ENCODE measurements around the gene SVEP1.

The SVEP1 gene

DNA sequence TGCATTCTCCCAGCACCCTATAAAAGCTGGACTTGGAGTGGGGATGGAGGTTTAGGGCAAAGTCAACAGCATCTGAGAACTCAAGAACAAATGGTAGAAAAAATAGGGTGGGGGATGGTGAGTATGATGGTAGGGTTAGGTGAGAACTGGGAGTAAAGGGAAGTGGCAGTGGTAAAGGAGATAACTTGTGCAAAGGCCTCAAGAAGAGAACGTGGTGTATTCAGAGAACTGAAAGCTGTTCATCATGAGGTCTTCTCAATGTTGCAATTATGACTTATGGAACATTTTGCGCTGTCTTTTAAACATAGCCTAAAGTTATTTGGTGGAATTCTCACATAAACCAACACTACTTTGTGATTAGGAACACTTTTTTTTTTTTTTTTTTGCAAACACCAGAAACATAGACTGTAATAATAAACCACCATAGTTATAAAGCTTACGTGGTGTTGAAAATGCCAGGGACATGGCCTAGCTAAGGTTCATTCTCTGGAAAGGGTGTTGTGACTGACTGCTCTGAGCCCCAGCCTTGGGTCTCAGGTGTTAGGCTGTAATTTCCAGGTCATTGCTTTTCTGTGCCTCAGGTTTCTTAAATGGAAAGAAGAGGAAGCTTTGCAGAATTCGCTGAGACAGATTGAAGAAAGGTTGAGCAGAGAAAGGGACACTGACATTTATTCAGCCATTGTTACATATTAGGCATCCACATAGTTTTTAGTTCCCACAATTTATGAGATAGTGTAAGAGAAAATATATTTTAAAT lies 222.7 kb downstream of the SVEP1 start:
- DNase-seq, result no peak

DNA sequence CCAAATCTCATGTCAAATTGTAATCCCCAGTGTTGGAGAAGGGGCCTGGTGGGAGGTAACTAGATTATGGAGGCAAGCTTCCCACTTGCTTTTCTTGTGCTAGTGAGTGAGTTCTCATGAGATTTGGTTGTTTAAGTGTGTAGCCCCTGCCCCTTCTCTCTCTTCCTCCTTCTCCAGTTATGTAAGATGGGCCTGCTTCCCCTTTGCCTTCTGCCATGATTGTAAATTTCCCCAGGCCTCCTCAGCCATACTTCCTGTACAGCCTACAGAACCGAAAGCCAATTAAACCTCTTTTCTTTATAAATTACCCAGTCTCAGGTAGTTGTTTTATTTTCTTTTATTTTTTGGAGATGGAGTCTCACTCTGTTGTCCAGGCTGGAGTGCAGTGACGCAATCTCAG lies 223.6 kb downstream of the SVEP1 start:
- DNase-seq, result no peak

DNA sequence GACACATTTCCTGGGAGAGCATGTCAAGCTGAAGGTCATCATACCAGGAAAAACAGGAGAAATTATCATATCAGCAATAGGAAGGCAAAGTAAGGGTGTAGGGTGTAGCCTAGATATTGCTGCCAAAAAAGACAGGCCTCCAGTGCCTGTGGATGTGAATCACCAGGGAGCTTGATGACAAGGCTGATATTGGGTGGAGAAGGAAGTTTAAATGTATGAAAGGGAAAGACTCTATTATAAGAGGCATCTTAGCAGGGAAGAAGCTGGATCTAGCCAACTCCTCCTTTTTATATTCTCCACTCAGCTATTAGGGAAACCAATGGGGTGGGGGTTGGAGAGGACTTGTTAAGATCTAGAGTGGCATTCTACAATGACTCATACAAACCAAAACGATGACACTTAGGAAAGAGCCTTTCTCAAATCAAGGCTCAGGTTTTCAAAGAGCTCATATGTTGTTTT lies 228.5 kb downstream of the SVEP1 start:
- DNase-seq, result no peak

DNA sequence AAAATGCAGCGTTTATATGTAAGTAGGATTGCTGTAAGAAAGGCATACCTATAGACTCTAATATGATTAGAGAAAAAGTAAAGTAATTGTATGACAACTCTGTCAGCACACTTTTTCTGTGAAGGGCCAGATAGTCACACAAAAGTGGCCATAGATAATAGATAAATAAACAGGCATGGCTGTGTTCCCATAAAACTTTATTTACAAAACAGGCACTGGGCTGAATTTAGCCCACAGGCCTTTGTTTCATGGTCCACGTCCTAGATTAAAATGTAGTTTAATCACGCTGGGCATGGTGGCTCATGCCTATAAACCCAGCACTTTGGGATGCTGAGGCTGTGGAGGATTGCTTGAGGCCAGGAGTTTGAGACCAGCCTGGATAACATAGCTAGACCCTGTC lies 233.2 kb downstream of the SVEP1 start:
- DNase-seq, result no peak

DNA sequence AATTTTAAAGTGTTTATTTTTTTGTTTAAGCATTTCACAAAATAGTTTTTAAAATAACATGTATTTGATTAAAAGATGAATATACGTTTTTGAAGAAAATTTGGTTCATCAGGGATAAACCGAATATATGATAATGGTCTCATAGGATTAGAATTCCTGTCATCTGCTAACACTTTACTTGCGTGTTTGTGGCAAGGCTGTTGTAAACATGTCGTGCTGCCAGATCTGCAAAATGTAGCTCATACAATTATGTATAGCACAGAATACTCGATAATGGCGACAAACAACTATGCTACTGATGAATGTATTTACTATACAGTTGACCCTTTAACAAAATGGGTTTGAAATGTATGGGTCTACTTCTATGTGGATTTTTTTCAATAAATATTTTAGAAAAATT lies 234.7 kb downstream of the SVEP1 start:
- no peak for DNase-seq

DNA sequence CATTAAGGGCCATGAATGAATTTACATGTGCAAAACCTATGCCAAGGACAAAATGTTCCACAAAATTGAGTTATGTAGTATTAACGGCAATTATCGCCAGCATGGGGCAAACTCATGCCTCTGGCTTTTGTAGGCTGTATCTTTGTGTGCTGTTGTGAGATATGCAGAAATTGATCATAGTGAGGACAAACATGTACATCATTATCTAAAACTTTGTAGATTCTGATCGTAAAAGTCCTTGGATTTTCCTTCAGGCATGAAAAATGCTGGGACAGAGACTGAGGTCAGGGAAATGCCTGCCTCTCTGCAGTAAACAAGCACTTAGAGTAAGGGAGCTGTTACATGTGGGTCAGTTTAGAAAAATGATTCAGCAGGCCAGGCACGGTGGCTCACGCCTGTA lies 236.0 kb downstream of the SVEP1 start:
- no peak for DNase-seq

DNA sequence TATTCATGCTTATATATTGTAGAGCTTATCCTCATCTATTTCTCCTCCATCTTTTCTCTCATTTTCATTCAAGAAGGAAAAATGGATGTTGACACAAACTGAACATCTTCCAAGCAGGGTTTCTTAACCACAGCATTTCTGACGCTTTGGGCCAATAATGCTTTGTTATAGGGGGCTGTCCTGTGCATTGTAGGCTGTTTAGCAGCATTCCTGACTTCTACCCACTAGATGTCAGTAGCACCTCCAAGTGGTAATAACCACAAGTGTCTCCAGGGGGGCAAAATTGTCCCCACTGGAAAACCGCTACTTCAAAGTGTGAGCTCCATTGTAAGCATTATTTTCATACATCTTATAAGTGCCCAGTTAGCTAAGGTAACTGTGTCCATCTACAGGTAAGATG lies 239.2 kb downstream of the SVEP1 start:
- DNase-seq, result no peak

DNA sequence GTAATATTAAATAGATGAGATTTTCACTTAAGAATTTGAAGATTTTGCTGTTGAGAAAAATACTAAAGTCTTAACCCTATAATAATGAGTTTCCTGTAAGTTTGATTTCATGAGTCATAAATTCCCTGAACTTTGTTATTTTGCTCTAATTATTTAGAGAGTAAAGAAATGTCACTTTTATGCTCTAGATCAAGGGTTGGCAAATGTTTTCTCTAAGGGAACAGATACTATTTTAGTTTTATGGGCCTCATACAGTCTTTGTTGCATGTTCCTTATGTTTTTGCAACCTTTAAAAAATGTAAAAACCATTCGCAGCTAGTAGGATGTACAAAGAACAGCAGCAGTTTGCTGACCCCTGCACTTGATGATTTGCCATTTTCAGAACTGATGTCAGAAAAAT lies 241.4 kb downstream of the SVEP1 start:
- no peak for DNase-seq

DNA sequence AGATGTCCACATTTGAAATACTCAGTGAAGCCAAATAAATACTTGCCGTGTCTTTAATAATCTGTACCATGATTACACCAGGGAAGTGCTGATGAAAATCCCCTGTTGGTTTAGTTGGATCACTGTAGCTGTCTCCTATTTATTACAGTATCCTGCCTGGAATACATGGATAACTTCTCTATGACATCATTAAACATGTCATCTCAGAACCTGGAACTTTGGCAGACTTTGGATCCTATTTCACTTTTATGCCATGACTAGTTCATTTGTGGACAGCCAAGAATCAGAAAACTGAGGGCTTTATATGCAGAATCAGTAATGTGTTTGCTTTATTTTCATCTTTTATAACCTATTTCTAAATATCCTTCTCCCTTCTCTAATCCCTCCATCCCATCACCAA lies 241.8 kb downstream of the SVEP1 start, which contains the start of gene TXNDC8:
Gene TXNDC8, minus strand, starts transcription at position 137 of the 400 bp plus-strand sequence.
- DNase-seq, result no peak

DNA sequence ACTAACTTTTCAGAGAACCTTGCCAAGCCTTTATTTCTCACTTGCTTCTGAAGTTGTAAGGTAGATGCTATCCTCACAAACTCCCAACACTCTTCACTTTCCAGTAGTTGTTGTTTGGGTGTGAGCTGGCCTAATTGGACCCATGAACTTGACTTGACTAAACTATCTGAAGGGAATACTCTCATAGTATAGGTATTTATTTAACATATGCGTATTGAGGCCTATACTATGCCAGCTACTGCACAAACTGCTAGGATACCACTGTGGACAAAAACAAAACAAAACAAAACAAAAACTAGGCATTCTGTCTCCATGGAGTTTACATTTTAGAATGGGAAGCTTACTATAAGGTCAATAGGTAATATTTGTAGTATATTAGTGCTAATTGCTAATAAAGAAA lies 243.2 kb downstream of the SVEP1 start:
- no peak for DNase-seq

DNA sequence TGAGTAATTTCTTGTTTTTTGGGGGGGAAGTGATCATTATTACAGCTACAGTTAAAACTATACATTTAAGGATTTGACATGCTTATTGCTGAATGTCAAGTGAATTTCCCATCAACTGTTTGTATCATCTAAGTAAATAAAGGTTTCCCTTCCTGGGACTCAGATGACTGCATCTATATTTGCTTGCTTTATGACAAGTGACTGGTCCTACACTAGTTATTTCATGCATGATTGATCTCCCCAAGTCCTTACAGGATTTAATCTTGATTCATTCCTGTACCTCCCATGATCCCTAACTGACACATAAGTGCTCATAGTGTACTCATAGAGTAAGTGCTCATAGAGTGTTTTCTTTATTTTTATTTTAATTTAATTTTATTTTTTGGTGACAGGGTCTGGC lies 244.7 kb downstream of the SVEP1 start:
- DNase-seq, result no peak

DNA sequence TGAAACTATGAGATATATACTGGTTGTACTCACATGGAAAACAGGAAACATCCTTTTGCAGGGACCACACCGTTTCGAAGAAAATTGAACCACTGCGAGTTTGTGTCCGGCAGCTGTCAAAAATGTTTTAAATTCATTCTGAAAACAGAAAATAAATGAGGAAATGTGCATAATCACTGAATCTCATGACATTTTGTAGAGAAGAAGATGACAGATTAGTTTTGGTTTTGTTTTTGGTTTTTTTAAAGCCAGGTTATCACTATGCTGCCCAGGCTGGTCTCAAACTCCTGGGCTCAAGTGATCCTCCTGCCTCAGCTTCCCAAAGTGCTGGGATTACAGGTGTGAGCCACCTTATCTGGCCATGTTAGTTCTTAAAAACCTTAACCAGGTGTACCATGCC lies 245.4 kb downstream of the SVEP1 start:
- no peak for DNase-seq

DNA sequence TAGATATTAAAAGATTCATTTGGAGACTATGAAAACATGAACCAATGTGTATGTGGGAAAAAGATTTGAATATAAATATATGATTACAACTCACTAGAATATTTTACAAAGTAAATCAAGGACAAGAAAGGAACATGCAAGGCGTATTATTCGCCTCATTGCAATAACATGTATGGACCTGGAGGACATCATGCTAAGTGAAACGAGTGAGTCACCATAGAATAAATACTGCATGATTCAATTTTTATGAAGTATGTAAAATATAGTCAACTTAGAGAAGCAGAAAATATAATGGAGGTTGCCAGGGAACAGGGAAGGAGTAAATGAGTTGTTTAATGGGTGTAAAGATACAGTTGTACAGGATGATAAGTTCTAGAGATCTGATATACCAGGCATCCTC lies 246.8 kb downstream of the SVEP1 start:
- no peak for DNase-seq

DNA sequence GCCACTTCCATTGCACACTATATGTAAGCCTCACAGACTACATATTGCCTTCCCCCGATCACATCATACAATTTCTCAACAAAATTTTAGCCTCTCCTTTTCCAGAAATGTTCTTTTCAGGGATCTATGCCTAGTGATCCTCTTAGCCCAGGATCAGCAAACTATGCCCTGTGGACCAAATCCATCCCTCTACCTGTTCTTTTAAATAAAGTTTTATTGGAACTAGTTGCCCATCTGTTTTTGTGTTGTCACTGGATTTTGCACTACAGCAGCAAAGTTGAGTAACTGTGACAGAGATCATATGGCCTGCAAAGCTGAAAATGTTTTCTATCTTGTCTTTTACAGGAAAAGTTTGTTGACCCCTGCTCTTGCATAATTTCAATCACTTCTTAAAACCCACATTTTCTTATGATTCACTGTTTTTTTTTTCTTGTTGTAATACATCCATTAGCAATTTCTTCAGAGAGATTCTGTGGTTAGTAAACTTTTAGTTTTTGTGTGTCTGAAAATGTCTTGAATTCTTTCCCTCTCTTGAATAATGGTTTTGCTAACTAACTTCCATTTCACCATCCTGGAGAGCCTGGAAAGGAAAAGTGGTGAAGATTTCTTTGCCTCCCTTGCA lies 248.9 kb downstream of the SVEP1 start:
- no peak for DNase-seq

DNA sequence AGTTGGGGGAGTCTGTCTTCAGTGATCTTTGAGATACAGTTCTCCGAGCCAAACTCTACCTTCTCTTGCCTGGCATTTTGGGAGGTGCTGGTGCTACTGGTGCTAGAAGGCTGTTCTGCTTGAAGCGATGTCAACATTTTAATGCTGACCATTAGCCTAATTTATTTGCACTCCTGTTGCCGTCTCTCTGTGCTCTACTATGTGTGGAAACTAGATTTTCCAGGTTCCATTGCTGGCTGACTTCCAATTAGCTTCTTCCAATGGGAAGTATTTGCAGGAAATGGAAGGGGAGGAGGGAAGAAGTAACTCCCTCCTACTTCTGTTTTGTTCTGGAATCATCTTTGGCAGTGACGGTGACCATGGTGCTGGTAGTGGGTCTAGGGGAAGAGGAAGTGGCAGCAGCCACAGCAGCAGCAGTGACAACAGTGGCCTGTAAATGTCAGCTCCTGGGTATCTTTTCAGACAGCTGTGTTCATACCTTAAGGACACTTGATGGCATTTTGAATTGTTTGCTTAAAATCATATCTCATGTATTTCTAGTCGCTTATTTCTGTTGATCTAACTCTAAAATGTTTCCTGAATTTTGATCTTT lies 249.8 kb downstream of the SVEP1 start:
- no peak for DNase-seq

DNA sequence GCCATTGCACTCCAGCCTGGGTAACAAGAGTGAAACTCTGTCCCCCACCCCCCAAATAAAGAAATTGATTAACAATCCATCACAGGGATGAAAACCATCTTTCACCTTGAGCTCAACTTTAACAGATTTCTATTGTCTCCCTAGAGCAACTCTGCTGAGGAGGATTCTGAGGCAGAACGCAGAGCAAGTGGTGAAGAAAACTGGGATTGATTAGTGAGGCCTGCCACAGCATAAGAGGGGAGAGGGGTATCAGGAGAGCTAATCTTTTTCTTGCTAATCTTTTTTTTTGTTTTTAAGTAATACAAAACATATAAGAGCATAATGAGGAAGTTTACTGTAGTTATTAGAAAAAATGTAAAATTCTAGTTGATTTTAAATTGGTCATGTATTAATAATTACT lies 250.8 kb downstream of the SVEP1 start:
- DNase-seq, result no peak

DNA sequence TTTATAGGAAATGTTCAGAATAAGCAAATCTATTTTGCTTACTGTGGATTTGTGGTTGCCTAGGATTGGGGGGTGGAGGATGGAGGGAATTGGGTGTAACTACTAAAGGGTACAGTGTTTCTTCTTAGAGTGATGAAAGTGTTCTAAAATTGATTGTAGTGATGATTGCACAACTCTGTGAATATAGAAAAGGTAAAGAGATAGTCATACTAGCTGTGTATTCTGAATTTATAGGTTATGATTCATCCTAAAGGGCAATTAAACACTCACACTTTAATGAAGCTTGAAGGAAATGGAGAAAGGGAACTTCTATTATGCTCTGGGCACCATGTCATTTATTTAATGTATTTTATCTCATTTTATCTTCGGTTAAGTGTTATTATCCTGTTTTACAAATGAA lies 251.8 kb downstream of the SVEP1 start:
- DNase-seq, result no peak

DNA sequence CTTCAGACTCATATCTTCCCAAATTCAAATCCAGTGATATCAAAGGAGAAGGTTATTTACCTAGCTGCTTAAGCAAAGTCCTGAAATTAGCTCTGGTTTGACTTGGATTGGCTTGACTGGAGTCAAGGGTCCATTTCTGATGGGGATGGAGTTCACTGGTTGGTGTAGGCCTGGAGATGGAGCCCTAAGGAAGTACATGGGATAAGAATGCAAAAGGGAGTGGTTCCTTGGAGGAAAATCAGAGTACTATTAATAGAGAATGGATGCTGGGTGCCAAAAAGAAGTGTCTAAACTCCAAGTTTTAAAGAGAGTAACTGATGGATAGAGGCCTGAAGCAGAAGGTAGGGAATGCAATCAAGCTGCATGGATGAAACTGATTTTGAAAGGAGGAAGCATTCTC lies 255.7 kb downstream of the SVEP1 start:
- DNase-seq, result no peak

DNA sequence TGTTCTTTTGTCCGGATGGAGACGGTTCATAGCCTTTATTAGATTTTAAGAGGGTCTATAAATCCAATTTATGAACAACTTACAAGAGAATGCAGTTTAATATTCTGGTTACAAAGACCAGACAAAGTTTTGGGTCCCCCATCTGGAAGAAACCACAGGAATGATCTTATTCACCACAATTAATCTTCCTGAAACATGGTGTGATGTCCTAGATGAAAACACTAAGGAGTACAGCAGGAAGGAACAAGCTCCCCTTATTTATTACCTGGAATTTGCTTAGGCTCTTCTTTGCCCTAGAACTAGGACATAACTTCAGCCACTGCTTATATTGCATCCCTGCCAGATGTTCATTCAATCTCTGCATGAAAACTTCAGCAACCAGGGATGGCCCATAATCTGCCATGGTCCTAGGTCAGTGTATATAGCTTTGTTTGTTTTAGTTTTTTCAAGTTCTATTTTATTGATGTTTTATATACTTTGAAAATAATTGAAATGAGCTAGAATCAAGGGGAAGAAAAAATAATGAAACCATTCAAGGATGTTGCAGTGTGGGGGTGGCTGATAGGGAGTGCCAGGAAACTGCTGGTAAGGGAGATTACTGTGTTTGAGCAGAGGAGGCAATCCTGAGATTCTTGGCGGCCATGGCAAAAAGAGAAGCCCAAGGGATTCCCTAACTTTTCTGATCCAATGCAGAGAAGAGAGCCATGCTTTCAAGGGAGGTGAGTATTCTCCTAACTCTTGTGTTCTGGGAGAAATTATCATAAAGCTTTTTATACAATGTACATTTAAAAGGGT lies 258.7 kb downstream of the SVEP1 start:
- DNase-seq, result no peak

DNA sequence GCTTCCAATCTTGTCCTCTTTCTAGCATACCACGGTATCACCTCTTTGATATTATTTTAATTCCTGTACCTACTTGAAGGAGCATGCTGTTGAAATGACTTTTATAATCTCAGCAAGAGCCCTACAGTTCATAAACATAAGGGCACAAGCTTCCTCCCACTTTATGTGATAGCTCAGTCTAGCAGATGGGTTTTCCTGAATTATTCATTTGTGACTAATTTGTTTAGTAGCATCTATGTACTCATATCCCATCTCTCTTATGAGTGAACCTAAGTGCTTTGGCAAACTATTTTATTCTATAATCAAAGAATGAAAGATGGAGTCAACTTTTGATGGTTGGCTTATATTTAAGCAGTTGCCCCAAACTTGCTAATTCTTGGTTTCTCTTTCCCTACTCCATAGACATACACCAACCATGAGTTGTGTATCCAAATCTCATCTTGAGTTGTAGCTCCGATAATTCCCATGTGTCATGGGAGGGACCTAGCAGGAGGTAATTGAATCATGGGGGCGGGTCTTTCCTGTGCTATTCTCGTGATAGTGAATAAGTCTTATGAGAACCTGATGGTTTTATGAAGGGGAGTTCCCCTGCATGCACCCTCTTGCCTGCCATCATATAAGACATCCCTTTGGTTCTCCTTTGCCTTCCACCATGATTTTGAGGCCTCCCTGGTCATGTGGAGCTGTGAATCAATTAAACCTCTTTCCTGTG lies 259.6 kb downstream of the SVEP1 start:
- no peak for DNase-seq

DNA sequence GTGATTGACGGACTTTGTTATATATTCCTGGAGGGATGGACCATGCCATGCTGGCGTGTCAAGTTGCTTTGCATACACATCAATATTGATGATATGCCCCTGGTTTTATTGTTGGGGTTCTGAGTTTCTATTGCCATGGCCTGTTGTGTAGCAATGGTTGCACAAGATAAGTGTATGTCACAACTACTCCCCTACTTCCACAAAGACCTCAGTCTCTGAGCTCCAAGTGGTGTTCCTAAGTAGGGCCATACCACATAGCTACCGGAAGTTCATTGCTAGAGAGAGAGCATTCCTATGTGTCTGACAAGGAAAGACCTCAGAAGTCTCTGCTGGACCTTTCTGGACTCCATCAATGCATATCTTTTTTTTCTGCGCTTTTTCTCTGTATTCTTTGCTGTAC lies 261.6 kb downstream of the SVEP1 start:
- DNase-seq, result no peak

DNA sequence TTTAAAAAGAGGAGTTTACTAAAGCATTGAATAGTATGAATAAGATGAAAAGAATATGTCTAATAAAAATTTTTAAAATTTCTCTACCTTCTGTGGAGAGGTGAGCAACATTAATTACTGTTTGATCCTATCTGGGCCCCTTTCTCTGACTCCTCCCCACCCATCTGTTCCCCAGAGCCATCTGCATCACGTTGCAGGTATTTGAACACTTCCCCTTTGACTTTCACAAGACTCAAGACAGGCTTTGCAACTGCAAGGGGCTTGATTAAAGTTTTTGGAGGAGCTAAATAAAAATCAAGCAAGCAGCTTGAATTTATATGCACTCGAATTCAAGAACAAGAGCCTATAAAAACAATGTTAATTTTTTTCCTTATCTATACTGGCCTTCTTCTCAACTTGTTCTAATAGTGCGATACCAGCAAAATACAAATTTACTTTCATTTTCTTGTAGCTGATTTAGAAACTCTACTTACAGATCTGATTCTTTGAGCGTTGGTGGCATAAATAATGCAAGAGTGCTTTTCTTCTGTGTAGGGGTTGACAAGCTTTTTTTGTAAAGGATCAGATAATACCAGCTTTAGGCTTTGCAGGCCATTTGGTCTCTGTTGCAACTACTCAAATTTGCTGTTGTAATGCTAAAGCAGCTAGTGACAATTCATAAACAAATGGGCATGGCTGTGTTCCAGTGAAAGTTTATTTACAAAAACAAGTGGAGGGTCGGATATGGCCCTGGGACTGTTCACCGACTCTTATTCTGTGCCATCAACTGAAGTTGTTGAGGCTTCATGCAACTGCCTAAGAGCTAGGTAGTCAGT lies 263.1 kb downstream of the SVEP1 start:
- DNase-seq, result no peak

Measured in activated CD4-positive, CD25-positive, alpha-beta regulatory T cell (primary cell).